SKM-1 treated with dmso at 0.1 percent for 144 hours (cell line): ENCODE results near the gene CASKIN1.
A peak's percentile ranks its signal among the peaks of the same experiment; 100 is the strongest.
"Not testable (repeated sequence)": the region's sequence is repeated elsewhere in the genome, so short reads cannot be mapped to it uniquely, and the experiment has no call there.

Source experiments
- DNase-seq: peaks from one replicate; lab custom pipeline; 2025; ENCODE audit not compliant: unreplicated experiment; lab: John Stamatoyannopoulos, UW

The CASKIN1 gene

GRCh38 chr16:2196162-2196980 lies at the start of gene CASKIN1:
CASKIN1 (minus strand) TSS chr16:2196605; CDS start chr16:2196432, 173 bp downstream.
- no peak for DNase-seq

- no peak for DNase-seq
Observed at GRCh38 chr16:2244926-2245795, 48.8 kb upstream of the CASKIN1 start.

- DNase-seq, result no peak
Observed at GRCh38 chr16:2244301-2244700, 47.9 kb upstream of the CASKIN1 start.

DNA sequence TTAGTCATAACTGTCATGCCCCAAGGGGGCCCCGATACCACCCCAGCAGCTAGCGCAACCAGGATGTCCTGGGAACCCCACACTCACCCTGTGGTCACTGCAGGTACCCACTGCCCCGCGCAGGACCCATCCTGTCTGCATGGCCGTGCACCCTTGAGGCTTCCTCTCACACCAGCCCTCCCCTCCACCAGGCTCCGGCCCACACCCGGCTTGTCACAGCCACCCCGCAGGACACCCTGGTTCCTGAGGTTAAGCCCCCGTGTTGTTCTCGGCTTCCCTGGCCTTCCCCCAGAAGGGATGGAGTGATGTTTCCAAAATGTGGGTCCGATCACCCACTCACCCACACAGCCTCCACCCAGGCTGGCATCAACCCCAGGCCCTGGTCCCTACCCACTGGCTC lies 47.4 kb upstream of the CASKIN1 start:
- no peak for DNase-seq

DNA sequence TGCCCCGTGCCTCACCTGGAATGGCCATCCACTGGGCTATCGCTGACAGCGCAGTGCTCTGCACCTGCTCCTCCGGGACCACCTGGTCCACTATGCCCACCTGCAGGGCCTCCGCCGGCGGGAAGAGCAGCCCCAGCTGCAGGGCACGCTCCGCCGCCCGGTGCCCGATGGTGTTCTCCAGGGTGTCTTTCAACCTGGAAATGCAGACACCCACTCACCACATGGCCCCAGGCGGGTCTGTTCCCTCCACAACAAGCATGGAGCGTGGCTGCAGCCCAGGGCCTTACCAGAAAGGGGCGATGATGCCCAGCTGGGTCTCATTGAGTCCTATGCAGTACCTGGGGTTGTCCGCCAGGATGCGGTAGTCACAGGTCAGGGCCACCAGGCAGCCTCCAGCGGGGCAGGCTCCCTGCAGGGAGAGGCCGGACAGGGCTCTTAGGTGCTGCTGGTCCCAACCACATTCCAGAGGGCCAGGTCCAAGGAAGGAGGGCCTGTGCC lies 46.7 kb upstream of the CASKIN1 start:
- peak; percentile 30 for DNase-seq

DNA sequence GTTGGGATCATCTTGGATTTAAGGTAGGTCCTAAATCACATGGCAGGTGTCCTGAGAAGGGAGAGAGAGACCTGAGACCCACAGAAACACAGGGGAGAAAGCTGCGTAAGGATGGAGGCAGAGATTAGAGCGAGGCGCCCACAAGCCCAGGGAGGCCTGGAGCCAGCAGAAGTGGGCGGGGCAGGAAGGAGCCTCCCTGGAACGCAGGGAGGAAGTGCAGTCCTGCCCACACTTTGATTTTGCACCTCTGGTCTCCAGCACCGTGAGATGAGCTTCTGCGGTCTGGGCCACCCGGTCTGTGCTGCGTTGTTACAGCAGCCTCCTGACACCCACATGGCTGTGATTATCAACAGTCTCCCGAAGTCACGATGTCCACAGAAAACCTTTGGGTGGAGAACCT lies 46.2 kb upstream of the CASKIN1 start:
- no peak for DNase-seq

DNA sequence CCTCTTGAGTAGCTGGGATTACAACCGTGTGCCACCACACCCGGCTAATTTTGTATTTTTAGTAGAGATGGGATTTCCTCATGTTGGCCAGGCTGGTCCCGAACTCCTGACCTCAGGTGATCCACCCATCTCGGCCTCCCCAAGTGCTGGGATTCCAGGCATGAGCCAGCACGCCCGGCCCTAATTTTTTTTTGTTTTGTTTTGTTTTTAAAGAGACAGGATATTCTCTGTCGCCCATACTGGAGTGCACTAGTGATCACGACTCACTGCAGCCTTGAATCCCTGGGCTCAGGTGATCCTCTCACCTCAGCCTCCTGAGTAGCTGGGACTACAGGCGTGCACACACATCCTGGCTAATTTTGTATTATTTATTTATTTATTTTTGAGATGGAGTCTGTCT lies 43.9 kb upstream of the CASKIN1 start:
- DNase-seq, result not testable (repeated sequence)

- no peak for DNase-seq
Observed at GRCh38 chr16:2238838-2239675, 42.7 kb upstream of the CASKIN1 start.

DNA sequence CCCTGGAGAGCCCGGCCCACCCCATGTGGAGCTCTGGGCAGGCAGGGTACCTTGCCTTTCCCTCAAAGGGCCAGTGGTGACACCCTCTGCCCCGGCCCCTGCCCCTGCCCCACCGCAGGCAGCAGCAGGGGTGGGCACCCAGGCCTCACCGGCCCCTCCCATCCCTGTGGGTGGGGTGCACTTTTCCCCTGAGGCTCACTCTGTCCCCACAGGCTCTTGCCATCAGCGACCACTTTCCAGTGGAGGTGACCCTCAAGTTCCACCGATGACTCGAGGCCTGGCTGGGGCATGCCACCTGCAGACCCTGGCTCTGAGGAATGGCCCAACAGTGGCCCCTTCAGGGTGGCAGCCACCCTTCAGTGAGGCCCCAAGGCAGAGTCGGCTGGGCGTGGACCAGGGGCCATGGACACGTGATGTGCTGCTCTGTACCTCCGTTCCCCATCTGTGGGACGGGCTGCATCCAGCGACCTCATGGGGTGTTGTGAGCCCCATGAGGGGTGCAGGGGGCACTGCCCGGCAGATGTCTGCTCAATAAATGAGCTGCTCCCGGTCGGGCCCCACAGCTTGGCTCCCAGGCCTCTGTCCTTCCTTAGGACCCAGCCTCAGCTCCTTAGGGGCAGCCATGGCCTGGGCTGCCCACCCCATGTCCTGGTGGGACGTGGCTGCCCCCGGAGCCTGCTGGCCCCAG lies 41.9 kb upstream of the CASKIN1 start:
- no peak for DNase-seq

DNA sequence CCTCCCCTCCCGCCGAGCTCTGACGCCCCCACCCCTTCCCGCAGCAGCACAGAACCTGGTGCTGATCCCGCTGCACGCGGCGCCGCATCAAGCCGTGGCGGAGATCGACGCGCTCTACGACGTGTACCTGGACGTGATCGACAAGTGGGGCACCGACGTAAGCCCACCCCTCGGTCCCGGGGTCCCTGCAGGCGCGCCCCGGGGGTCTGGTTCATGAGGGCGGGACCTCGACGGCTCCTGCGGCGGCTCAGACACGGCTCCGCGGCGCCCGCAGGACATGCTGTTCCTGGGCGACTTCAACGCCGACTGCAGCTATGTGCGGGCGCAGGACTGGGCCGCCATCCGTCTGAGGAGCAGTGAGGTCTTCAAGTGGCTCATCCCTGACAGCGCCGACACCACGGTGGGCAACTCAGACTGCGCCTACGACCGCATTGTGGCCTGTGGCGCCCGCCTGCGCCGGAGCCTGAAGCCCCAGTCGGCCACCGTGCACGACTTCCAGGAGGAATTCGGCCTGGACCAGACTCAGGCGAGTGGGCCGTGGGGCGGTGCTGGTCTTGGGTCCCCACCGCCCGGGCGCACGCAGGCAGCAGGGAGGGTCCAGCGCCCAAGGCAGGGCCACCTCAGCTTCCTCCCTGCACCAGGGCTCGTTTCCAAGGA lies 41.2 kb upstream of the CASKIN1 start:
- no peak for DNase-seq

- DNase-seq, result no peak
Observed at GRCh38 chr16:2237102-2237482, 40.7 kb upstream of the CASKIN1 start.

DNA sequence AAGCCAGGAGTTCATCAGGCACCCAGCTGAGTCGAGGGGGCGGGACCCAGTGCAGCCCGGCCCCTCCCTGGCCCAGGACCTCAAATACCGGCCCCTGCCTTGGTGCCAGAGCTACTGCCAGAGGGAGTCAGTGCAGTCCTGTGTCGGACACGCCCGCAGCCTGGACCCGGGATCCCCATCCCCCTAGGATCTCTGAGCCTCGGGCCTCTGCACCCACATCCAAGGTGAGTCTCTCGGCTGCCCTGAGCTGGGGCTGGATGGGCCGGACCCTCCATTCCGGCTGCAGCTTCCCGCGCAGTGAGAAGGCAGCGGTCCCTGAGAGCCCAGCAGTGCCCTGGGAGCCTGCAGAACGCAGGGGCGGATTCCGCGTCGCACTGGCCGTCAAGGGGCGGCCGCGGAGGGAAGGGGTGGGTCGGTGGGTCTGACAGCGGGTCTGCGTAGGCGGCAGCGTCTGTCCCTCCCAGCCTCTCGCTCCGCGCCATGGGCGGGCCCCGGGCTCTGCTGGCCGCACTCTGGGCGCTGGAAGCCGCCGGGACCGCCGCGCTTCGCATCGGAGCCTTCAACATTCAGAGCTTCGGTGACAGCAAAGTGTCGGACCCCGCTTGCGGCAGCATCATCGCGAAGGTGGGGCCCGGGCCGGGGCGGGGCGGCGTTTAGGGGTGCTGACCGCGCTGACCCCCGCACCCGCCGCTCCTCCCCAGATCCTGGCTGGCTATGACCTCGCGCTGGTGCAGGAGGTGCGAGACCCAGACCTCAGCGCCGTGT lies 40.1 kb upstream of the CASKIN1 start, which contains the start of gene DNASE1L2:
Gene DNASE1L2 (plus strand): TSS at position 108 of the 765 bp plus-strand sequence. CDS start 373 bp downstream, at position 481.
- no peak for DNase-seq

DNA sequence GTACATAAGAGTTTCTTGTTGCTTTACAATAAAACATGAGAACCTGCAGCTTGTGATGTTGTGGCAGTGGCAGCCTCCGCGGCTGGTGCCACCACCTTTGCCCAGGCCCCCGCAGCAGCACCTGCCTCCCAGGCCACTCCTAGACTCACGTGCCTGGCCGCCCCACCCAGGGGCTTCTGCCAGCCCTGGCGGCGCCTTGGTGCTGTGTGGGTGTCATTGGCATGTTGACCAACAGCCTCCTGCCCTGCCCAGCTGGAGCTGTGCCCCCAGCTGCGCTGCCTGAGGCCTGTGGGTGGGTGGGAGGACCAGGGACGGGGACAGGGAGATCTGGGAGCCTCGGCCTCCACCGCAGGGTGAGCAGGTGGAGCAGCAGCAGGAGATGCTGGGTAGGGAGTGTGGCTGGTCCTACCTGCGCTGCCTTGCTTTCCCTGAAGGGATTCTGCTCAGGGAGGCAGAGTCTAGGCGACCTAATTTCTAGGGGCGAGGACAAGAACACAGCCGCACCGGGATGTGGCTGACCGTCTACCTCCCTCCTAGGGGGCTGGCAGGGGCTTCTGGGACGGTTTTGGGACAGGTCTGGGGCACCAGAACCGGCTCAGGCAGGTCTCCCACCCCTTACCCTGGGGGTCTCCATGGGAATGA lies 39.4 kb upstream of the CASKIN1 start:
- no peak for DNase-seq

DNA sequence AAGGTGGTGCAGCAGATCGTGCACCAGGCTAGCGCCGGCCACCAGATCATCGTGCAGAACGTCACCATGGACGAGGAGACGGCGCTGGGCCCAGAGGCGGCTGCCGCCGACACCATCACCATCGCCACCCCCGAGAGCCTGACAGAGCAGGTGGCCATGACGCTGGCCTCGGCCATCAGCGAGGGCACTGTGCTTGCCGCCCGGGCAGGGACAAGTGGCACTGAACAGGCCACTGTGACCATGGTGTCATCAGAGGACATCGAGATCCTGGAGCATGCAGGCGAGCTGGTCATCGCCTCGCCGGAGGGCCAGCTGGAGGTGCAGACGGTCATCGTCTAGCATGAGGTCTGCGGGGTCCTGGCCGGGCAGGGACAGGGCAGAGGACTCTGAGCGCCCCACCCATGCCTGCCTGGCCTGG lies 38.8 kb upstream of the CASKIN1 start:
- DNase-seq, result no peak

GRCh38 chr16:2234813-2235170 lies 38.4 kb upstream of the CASKIN1 start:
- no peak for DNase-seq

DNA sequence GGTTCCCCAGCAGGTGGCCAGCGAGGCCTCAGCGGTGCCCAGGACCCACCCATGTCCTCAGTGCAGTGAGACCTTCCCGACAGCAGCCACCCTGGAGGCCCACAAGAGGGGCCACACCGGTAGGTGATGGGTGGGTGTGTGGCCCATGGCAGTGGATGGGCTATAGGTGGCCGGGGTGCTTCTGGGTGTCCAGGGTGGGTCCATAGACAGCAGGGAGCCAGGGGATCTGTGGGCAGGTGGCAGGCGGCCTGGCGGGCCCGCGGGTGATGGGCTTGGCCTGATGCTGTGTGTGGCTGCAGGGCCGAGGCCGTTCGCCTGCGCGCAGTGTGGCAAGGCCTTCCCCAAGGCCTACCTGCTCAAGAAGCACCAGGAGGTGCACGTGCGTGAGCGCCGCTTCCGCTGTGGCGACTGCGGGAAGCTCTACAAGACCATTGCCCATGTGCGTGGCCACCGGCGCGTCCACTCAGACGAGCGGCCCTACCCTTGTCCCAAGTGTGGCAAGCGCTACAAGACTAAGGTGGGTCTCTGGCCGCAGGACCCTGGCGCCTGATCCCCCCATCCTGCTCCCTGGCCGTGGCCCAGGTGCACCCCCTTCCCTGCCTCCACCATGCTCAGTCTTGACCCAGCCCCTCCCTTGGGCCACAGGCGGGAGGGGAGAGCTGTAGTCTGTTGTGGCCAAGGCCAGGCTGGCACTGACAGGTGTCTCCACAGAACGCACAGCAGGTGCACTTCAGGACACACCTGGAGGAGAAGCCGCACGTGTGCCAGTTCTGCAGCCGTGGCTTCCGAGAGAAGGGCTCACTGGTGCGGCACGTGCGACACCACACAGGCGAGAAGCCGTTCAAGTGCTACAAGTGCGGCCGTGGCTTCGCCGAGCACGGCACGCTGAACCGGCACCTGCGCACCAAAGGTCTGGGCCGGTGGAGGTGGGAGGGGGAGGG lies 37.7 kb upstream of the CASKIN1 start:
- no peak for DNase-seq

- DNase-seq, result no peak
Observed at GRCh38 chr16:2233046-2233775, 36.8 kb upstream of the CASKIN1 start.
